NCI-H345 (cell line): ENCODE results near the gene C1orf74.

Experiments
- DNase-seq: peaks from one replicate; lab custom pipeline; 2025; lab: John Stamatoyannopoulos, UW

The C1orf74 gene

GRCh38 chr1:209784265-209785169, at the start of gene C1orf74:
C1orf74 (minus strand) TSS chr1:209784559; CDS start chr1:209783634, 925 bp downstream.
- DNase-seq = peak; percentile 99

DNA sequence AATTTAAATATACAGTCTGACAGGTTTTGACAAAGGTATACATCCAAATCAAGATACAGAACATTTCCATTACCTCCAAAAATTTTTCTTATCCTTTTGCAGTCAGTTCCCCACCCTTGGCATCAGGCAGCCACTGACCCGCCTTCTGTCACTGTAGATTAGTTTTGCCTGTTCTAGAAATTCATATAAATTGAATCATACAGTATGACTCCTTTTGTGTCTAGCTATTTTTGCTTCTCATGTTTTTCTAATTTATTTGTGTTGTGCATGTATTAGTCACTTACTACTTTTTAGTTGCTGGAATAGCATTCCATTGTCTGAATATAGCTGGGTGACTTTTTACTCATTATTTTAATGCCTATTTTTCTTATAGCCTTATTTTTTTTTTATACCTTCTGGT, 47.3 kb upstream of the C1orf74 start:
- no peak for DNase-seq

DNA sequence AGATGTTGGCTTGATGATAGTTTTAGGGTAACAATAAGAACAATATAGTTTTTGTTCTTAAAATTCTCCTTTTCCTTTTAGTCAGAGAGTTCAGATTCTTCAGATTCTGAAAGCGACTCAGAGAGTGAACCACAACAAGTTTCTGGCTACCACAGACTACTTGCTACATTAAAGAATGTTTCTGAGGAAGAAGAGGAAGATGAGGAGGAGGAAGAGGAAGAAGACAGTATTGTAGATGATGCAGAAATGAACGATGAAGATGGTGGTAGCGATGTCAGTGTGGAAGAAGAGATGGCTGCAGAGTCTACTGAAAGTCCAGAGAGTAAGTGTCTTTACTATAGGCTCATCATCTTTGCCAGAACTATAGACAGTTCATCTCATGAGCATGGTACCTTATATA, 46.4 kb upstream of the C1orf74 start:
- no peak for DNase-seq

DNA sequence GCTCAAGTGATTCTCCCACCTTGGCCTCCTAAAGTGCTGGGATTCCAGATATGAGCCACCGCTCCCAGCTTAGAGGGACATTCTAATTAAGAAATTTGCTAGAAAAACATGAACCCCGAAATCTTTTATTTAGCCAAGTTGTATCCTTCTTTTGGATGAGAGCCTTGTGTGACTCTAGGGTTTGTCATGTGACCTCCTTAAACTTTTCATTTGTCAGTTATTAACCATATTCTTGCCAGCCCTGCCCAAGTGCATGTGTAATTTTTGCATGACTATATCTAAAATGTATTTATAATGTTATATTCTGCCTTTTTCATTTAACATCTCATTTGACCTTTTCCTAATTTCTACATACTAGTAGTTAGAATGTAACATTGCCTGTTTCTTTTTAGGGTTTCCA, 45.4 kb upstream of the C1orf74 start:
- no peak for DNase-seq

DNA sequence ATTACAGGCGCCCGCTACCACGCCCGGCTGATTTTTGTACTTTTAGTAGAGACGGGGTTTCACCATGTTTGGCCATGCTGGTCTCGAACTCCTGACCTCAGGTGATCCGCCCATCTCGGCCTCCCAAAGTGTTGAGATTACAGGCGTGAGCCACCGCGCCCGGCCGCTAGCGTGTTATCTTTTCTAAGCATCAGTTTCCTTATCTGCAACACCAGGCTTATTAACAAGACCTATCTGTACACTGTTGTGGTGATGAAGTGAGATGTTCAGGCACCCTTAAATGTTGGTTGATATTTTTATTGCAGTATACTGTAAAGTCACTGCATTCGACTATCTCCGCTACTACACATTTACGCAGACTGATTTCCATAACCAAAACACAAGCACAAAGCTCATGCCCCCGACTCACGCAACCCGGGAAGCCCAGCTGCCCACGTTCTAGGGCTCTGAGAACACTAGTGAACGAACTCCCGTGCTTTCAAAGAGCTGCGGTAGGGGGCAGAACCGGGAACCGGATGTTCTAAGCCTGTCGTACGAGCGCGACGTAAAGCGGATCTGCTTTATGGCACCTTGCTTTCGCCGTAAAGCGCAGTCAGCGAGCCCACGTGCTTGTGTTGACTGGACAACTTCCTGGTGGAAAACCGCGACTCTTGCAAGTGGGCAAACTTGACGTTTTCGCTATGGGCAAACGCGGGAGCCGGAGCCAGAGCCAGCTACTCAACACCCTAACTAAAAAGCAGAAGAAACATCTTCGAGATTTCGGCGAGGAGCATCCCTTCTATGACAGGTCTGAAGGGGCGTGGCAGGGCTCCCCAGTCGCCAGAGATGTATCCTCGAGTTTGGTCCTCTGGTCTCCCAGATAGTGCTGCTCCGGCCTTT, 43.3 kb upstream of the C1orf74 start, which contains the start of gene UTP25:
UTP25 (plus strand) TSS at position 589 of the 879 bp plus-strand sequence; CDS start at position 681, 92 bp downstream.
- peak; percentile 97 for DNase-seq

DNA sequence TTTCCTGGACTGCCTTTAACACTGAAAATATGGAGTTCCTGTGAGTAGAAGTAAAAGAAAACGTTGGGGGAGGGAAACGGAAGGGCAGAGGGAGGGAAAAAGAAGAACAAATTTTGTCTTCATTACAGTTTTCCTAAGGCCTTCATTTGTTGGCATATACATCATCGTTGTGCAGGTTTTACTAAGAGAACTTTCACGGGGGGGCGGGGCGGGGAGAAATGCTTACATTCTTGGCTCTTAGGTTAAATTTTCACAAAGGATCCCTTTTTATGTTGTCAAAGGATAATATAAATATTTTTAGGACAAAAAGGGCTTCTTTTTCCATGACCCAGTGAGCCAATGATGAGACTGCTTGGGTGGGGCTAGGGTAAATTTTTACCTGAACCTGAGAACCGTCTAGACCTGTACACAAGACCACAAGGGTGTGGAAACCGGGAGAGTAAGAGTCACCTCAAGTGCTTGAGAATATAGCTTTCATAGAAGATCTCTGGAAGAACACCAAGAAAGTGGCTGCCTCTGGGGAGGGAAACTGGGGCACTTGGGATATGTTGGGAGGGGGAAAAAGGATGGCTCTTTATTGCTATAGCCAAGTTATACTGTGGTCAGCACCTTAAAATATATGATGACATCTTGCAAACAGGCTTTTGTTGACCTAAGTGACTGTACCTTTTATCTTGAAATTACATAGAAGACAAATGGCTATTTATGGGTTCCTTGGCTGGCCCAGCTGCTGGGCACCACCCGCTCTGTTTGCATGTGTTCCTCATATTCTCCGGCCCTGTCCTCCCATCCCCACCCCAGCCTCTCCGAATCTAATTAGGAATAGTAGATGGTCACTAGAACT, 41.5 kb upstream of the C1orf74 start:
- DNase-seq = no peak

DNA sequence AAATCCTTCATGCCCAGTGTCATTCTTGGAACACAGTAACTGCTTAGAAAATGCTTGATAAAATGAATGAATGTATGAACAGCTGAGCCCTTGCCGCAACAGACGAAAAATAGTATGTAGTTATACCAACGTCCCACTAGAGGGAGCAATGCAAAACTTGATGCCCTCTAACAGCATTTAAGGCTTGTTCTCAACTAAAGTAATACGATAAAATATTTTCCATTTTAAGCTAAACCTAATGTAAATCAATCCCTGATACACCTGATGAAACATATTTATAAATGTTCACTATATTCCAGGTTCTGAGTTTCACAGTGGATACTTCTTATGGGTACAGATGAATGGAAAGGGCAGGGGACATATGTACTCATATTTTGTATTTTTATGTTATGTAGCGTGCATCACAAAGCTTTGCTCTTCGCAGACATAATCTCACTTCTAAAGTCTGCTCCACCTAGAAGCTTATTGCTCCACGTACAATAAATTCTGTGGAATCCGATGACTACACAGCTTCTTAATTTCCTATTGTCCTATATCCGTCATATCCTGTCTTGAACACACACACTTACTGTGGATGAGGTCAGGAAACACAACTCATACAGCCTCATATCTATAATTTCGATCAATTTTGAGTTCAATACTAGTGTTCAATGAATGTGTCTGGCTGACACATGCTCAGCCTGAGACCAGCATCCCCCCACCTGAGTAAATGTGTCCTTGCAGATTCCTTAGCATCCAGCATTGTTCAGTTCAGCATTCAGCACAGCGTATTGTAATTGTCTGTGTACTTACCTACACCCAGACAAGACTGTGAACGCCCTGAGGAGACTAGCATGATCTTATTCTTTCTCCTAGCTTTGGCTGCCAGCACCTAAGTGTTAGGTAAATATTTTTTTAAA, 39.0 kb upstream of the C1orf74 start:
- DNase-seq = peak; percentile 54

DNA sequence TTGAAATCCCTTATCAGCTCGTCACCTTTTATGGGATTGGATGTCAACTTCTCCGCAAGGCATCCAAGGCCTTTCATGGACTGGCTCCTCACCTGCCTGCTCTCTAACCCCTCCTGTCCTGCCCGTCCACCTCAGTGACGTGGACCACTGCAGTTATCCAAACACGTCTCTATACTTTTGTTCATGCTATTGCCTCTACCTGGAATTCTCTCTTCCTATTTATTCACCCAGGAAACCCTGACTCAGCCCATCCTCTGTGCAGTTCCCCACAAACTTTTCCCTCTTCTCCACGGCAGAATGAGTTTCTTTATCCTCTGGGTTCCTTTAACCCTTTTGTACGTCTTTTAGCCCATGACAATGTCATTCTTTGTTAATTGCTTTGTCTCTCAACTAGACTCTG, 38.3 kb upstream of the C1orf74 start:
- DNase-seq = no peak

- no peak for DNase-seq
Observed at GRCh38 chr1:209820986-209821385, 36.6 kb upstream of the C1orf74 start.

DNA sequence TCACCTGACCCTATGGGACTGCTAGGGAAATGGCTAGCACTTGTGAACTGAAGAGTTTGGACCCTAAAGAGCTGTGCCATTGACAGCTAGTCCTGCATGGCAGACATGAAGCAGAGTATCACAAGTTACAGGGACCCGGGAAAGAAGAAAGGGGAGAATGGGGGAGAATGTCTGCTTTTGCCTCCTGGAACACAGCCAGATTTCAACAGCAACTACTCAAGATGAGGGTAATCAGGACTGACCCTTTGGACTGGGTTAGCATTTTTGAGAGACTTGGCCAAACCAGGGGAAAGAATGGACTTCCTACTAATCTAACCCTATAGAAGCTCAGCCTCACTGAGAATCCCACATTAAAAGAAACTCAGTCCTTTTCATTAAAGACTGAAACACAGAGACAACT, 34.7 kb upstream of the C1orf74 start:
- DNase-seq = no peak

DNA sequence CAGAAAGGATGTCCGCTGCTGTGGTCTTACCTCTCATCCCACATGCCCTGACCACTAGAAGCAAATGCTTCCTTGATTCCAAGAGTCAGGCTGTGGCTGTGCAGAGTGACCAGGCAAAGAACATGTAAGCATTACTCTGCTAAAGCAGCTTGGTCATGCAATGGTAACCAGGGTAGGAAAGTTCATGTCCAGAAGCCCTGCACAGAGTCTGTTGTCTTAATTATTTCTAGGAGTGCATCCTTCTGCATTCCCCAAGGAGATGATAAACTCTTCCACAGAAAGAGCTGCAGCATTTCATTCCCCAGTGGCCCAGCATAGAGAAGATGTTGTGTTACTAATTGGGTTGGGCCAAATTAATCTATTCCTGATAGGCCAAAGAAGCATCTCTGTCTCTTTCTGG, 33.3 kb upstream of the C1orf74 start:
- no peak for DNase-seq

- no peak for DNase-seq
Observed at GRCh38 chr1:209816923-209817322, 32.6 kb upstream of the C1orf74 start.

- DNase-seq = peak; percentile 57
Observed at GRCh38 chr1:209815931-209816341, 31.6 kb upstream of the C1orf74 start.

- DNase-seq = no peak
Observed at GRCh38 chr1:209815490-209815889, 31.1 kb upstream of the C1orf74 start.

- DNase-seq = no peak
Observed at GRCh38 chr1:209813902-209814301, 29.5 kb upstream of the C1orf74 start.

DNA sequence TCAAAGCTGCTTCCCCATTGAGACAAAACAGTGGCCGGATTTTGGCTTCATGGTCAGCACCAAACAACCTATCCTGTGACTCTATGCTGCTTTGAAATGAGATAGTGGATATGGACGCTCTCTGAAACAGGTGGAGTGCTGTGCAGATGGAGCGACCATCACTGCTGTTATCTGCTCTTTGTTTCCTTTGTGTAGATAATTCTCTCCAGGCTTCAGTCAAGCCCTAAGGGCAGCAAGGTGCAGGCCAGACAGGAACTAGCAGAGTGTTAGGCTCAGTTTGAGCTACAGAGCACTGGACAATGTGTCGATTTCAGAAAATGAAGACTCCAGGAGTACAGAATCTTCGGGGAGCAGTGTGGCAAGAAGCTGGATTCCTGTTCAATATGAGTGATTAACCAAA, 26.4 kb upstream of the C1orf74 start:
- DNase-seq = no peak

GRCh38 chr1:209809611-209810010, 25.3 kb upstream of the C1orf74 start:
- no peak for DNase-seq

GRCh38 chr1:209808059-209808581, 23.8 kb upstream of the C1orf74 start:
- DNase-seq = peak; percentile 71

DNA sequence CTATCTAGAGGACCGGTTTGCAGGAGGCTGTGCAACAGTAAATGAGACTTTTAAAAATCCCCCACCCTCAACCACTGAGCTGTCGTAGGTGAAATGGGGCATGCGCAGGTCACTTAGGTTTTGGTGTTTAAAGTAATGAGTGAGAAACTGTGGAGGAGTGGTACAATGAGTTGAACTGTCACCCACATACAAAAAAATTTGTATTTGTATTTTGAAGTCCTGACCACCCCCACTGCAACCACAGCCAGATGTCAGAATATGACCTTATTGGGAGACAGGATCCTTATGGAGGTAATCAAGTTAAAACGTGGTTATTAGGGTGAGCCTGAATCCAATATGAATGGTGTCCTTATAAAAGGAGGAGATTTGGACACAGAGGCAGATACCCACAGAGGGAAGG, 23.1 kb upstream of the C1orf74 start:
- DNase-seq = no peak
